Stimulated activated naive CD4-positive, alpha-beta T cell treated with Interleukin-2 at 50 U/mL for 16 hours (primary cell): Measurements from ENCODE around the gene UBXN4.
"Not testable (repeated sequence)": the region's sequence is repeated elsewhere in the genome, so short reads cannot be mapped to it uniquely, and the experiment has no call there.

Experiments
- DNase-seq: peaks from one replicate; lab custom pipeline; 2025; lab: John Stamatoyannopoulos, UW

UBXN4 gene

DNA sequence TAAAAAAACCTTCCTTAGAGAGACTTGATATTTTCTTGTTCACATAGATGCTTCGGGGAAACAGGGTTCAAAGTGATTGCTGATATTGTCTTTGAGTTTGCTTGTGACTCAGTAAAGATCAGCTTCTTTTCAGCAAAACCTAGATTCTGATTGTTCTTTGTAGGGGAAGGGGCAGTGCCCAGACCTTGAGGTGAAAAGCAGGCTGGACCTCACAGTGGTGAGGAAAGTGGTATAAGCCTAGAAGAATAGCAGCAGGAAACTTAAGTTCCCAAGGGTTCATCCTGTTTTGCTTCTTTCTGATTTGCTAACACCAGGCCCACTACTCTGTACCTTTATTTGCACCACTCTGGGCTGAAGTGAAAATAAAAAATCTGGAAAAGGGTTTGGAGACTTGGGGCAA is 20.9 kb downstream of the UBXN4 start:
- no peak for DNase-seq

DNA sequence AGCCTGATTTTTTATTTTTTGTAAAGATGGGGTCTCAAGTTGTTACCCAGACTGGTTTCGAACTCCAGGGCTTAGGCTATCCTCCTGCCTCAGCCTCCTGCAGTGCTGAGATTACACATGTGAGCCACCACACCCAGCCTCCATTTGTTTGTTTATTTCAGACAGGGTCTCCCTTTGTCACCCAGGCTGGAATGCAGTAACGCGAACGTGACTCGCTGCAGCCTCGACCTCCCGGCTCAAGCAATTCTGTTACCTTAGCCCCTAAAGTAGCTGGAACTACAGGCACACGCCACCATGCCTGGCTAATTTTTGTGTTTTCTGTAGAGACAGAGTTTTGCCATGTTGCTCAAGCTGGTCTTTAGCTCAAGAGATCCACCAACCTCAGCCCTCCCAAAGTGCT is 27.2 kb downstream of the UBXN4 start:
- DNase-seq = no peak

DNA sequence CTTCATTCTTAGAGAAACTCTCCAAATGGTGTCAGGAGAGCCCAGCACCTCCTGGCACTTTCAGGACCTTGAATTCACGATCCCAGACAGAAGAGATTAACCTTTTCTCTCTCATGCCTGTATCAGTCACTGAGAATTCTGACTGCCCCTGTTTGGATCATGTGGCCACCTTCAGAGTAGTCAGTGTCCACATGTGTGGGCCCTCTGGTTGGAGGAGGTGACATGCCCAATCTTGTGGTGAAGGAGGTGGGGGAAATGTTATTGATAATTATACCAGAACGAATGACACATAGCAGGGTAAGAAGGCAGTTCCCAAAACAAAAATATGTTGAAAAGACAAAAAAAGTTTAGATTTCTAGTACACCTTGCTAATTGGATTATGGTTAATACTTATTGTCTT is 31.7 kb downstream of the UBXN4 start:
- DNase-seq = no peak

DNA sequence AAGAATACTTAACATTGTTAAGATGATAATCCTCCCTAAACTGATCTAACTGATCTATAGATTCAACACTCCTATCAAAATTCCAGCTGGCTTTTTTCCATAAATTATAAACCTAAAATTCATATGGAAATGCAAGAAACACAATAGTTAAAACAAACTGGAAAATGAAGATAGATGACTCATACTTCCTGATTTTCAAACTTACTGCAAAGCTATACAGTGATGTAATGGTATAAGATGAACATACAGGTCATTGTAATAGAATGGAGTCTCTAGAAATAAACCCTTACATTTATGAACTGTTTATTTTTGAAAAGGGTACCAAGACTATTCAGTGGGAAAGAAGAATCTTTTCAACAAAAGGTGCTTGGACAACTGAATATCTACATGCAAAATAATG is 32.3 kb downstream of the UBXN4 start:
- no peak for DNase-seq

DNA sequence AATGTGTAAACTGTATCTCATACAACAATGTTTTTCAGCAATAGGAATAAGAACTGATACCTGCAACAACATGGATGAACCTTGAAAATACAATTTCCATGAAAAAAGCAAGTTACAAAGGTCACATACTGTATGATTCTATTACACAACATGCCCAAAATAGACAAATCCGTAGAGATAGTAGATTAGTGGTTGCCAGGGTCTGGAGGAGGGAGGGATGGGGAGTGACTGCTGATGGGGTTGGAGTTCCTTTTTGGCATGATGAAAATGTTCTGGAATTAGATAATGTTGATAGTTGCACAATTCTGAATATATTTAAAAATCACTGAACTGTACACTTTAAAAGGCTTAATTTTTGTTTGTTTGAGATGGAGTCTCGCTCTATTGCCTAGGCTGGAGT is 33.8 kb downstream of the UBXN4 start:
- no peak for DNase-seq

DNA sequence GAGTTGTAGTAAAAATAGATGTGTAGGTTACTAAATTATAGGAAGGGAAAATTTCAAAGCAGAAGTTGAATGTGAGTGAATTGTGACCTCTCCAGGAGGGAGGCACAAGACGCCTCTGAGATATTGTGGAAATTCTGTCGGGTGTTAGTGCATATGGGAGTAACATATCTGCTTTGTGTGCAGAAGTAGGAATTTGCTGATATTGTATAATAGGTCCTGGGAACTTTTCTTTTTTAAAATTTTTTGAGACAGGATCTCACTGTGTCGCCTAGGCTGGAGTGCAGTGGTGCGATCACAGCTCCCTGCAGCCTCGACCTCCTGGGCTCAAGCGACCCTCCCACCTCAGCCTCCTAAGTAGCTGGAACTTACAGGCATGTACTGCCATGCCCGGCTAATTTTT is 34.7 kb downstream of the UBXN4 start:
- DNase-seq = no peak

DNA sequence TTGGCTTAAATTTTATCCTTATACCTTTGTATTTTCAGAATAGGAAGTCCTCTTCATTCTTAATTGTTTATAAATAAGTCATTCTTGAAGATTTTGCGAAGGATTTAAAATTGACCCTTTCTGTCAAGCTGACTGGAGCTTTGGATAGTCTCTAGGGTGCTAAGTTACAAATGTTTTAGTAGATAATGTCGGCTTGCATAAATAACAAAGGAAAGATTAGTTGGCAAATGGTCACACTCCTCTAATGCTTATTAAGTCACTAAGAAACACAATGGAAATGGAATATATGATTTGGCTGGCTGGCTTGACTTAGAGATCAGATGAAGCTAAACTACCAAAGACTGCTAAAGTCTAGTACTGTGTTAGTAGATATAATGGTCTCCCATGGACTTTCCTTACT is 40.6 kb downstream of the UBXN4 start:
- no peak for DNase-seq

DNA sequence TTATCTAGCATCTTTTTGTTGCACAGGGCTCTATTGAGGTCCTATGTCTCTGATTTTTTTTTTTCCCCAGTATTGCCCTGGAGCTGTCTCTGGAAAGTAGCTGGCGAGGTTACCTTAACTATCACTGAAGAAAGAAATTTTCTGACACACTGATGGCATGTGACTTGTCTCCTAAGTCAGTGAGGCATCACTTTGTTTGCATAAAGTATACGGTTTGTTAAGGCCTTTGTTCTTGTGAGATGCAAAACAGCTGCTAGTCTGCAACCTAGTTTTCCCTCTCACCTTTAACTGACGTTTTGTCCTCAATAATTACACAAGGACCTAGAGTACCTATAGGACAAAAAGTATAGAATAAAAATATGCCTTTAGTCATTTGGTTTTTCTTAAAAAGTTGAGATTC is 41.8 kb downstream of the UBXN4 start:
- no peak for DNase-seq

DNA sequence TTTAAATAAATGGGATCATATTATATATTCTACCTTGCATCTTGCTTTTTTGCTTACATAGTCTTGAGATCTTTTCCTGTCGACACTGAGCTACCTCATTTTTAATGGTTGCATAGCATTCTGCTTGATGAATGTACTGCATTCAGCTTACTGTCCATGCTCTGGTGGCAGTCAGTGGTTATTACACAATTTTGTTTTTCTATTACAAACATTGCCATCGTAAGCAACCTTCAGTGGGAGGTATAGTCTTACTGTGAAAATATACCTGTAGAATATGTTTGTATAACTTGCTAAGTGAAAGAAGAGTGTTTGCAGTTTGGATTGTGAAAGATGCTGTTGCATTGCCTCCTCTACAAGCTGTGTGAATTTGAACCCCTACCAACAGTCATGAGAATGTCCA is 43.4 kb downstream of the UBXN4 start:
- no peak for DNase-seq

DNA sequence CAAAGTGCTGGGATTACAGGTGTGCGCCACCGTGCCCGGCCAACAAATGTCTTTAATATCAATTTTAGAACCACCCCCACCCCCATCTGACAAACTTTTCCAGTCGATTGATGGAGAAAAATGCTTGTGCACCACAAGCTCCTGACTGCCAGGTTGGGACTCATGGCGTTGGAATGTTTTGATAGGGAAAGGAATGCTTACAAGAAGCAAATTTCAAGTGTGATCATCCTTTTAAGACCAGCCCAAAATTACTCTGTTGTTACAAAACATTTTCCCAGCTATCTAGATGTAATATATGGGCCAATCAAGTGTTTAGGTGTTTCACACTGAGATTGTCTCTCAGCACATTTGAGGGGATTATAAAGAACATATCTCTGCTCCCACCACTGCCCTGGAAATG is 45.2 kb downstream of the UBXN4 start:
- DNase-seq = no peak

DNA sequence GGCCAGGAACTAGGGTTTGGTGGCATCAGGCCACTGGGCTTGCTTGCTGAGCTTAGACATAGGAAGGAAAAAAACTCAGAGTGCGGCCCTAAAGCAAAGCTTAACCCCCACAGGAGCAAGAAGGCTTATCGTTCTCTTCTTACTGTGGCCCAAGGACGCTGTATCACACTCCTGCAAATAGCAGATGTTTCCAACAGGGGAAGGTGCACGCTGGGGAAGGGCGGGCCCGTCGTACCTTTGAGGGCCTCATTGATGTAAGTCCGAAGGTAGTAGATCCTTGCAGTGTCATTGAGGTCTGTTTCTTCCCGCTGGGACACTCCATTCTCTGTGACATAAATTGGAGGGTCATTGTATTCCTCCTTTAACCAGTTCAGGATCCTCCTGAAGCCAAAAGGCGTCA is 48.8 kb downstream of the UBXN4 start:
- no peak for DNase-seq

DNA sequence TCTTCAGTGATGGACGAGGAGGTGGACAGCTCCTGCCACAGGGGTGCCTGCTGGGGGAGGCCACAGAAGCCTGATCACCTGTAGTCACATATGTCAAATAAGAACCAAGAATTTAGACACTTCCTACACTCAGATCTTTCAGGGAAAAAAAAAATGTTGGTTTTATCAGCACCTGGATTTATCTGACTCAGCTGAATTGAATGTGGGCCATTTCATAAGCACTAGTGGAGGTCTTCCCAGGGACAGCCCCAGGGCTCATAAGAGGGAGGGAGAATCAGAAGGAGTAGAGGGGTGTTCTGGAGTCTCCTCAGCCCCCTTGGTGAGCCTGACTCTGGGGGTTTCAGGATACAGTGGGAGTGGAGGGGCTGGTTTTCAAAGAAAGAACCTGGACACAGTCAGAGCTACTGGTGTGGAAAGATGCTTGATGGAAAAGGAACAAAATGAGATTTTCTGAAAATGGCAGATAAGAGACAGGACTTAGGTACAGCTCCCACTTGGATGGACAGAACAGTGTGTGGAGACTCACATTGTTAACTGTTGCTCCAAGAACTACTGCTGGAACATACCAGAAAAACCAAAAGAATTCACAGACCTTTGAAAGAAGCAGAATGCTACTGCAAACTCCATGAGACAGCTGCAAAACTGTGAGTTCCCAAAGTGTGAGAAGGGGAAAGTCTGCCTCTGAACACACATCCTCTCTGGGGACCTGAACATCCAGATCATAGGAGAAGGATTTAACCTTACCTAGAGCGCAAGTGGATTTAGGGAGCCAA is 49.9 kb downstream of the UBXN4 start:
- DNase-seq = no peak

DNA sequence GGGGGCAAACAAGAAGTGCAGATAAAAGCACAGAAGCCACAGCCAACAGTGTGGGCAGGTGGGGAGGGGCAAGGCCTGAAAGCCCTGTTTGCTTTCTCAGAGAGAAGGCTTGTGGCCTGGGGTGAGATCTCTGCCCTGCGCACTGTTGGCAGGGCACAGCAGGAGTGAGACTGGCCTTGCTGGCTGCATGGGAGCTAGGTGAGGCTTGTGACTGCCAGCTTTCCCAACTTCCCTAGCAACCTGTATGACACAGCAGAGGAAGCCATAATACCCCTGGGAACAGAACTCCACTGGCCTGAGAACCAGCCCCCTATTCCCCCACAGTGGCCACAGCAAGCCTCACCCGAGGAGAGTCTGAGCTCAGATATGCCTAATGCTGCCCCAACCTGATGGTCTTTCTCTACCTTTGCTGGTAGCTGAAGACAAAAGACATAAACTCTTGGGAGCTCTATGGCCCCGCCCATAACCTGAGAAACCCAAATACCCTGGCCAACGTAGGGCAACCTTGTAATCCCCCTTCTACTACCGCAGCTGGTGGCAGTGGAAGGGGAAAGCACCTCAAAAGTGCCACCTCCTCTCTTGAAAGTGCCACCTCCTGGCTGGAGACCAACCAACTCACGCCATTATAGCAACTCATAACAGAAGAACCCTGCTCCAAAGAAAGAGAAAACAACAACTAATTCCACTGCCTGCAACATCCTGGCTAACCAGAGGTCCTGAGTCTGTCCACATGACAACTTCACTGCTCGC is 50.9 kb downstream of the UBXN4 start:
- no peak for DNase-seq

DNA sequence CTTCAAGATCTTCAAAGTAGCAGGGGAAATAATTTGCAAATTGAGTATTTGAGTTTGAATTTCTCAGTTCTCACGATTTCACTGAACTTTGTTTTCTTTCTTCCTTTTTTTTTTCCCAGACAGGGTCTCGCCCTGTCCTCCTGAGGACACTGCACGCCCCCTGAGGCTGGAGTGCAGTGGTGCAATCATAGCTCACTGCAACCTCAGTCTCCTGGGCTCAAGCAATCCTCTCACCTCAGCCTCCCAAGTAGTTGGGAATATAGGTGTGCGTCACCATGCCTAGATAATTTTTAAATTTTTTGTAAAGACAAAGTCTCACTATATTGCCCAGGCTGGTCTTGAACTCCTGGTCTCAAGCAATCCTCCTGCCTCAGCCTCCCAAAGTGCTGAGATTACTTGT is 54.0 kb downstream of the UBXN4 start:
- not testable (repeated sequence) for DNase-seq

DNA sequence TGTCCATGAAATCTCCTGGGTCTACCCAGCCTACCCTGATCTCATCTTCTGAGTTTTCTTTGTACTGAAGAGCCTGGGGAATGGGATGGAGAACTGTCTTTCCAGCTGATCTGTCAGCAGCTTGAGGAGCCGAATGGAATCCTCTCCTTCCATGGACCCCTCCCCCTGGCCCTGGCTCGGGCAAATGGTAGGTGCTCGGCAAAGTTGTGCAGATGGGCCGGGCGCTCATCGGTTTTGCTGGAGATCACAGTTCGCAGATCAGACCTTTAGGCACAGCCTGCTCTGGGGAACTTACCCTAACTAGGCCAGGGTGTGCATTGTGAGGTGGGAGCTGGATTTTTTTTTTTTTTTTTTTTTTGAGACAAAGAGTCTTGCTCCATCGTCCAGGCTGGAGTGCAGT is 55.0 kb downstream of the UBXN4 start:
- no peak for DNase-seq

DNA sequence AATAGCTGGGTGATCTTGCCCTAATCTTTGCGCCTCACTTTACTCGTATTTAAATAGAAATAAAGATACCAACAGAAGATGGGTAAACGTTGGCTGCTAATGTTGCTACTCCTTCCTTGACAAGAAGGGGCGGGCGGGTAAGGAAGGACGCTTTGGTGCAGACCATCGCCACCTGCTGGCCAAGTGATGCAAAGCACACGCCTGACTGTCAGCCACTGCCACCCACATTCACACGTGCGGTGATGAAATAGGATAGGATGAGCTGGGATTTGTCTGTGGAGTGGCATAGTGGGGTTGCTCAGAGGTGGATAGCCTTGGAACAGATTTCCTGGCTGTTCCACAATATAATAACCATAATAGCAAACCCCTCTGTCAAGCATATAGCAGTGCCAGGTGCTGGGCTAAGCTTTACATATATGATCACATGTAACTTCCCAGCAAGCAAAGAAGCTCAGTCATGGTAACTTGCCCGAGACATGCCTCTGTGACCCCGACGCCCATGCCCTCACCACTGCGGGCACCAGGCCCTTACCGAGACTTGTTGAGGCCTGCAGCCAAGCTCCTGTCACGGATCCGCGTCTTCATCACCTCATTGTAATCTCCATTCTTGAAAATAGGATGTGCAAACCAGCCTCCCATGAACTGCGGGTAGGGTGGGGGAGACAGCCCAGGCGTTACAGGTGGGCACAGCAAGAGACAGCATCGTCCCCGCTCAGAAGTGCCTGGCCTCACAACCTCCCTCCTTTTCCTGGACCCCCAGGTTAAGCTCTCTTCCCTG is 56.0 kb downstream of the UBXN4 start:
- DNase-seq = peak; percentile 79

DNA sequence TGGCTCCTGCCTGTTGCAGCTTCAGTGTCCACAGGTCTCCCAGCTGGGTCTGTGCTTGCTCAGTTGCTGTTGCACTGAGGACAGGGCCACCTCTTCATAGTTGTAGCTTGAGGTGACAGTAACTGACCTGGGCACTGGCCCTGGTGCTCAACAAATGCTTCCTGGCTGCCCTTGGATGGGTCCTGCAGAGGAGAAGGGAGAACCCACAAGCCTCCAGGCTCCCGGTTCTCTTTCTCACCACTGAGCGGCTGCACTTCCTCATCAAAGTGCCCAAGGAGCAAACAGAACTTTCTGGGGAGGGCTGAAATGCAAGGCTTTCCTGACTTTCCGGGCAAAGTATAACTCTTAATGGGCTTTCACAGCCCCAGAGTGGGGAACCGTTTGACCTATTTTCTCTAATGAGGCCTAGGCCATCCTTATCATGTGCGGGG is 56.6 kb downstream of the UBXN4 start:
- no peak for DNase-seq

DNA sequence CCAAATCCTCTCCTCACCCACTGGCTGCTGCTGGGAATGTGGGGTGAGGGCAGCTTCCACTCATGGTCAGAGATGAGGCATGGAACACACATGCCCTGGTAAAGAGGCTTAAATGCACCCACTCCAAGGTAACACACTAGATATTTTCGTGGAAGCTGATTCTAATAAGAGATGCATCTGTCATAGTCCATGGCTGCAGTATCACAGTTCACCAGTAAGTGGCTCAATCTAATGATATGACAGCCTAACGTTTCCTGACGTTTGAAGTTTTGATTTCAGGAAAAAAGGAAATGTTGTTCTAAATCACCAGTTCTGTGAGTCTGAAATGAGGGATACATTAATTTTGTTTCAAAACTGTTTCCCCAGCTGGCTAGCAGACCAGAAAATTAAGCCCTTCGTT is 57.1 kb downstream of the UBXN4 start:
- no peak for DNase-seq

DNA sequence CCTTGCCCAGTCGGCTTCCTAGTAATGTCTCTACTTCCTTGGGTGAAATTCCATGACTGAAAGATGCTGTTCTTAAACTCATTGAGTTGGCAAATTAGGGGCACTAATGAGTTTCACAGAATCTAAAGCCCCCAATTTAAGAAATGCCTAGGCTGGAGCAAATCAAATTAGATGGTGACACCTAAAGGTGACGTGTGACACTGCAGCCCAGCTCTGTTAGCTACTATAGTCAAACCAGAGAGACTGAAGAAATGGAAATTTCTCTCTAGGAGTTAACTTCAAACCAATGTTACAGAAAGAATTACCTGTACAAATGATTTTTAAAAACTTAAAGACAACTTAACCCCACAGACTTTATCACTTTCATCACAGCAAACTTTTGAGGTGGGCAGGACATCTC is 58.1 kb downstream of the UBXN4 start:
- no peak for DNase-seq

DNA sequence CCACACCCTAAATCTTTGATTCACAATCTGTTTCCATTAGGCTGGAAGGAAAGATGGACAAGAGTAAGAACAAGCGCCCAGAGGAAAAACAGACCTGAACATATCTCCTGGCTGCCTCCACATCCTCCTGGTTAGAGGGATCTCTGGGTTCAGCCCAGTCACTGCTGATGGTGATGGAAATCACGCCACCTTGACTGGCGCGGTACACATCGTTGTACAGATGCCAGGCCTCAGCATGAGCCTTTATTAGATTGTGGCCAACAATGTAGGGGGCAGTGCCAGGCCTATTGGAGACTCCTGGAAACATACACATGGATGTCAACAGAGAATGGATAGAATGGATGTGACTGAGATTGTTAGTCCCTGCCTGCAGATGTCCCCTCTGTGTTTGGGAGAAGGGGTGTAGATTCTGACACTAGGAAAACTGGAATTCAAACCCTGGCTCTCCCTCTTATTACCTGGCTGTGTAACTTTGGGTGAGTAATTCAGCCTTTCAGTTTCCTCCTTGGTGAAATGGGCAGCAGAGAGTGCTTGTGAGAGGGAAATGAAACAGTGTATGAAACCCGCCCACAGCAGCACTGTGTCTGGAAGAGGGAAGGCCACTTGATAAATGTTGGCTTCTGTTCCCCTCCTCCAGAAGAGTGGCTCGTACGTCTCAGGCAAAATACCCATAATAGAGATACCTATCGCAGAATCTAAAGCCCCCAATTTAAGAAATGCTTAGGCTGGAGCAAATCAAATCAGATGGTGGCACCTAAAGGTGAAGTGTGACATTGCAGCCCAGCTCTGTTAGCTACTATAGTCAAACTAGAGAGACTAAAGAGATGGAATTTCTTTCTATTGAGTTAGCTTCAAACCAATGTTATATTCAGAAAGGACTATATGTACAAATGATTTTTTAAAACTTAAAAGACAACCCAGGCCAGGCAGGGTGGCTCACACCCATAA is 59.1 kb downstream of the UBXN4 start:
- no peak for DNase-seq

DNA sequence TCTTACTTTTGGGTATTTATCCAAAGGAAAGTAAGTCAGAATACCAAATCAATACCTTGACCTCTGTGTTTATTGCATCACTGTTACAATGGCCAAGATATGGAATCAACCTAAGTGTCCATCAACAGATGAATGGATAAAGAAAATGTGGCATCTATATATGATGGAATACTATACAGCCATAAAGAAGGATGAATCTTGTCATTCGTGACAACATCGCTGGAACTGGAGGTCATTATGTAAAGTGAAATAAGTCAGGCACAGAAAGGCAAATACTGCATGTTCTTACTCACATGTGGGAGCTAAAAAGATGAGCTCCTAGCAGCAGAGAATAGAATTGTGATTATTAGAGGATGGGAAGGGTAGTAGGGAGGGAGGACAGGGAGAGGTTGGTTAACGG is 60.7 kb downstream of the UBXN4 start:
- DNase-seq = no peak

DNA sequence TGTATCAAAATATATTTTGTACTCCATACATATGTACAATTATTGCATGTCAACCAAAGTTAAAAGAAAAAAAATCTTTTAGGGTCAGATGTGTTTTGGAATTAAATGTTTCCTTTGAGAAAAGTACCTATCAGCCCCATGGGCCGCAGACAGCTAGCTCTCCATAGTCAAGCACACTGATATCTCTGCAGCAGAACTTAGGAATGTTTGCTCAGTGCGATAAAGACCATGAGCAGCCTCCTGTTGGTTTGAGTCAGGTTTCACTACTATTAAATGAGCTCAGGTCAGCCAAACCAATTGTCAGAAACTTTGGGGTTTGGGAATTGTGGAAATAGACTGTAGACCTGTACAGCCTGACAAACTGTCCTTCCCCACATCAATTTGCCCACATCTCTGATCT is 61.6 kb downstream of the UBXN4 start:
- no peak for DNase-seq
